Measurements from ENCODE around the gene PIGU. TPM values are rescaled to one million over a fixed set of nuclear protein-coding genes. Genes with fewer than 3 reads are reported as not detected.

Gene PIGU
- total and polyA plus RNA-seq, 9 of the 15 experiments (the other 6 are each of a cell fraction or from before 2014, with no cell fraction given), result 6.5 to 100 (median 28.1) TPM

GRCh38 chr20:34570859-34571306 lies 106.0 kb downstream of the PIGU start:
- intact Hi-C loops (cut with micrococcal nuclease) (no loop called here), in situ Hi-C loops (cut with MboI) (no loop called here)
- 10% methylated on average over 3 of the region's 3 CpGs for WGBS (ENCODE audit: insufficient coverage, low coverage, missing lambda C conversion rate)
- POLR2A ChIA-PET, result interaction anchor here (0.5 to 1.0 kb wide), 5 partner anchors 8 to 111 kb away, joined by 3 to 4 read pairs (median 3); no protein-coding TSS in a partner anchor
- ATAC-seq (peak; percentile 80), FAIRE-seq (peak; percentile 90), DNase-seq (ENCODE audit: extremely low read depth in 1 of 4, low spot score in 3 of 4) (peak in 2 of 4 experiments; percentile 51 to 73)
- H4K20me1 ChIP-seq (replicated peaks; ENCODE audit: control insufficient read depth, insufficient read depth, low read length), result peaks cover 3% of the 10 kb centered on the region; the same call in 1 of the 2 replicates
- no peak overlapping the region for H3K4me2 ChIP-seq (ENCODE audit: insufficient read depth, low read length)
- peaks cover 0 to 15% of the 10 kb centered on the region in 2 experiments; a peak in 4 of 5 replicates for H3K4me1 ChIP-seq (replicated peaks in 1 of 2; ENCODE audit: control insufficient read depth in 2 of 2, insufficient read depth in 2 of 2, low read length in 2 of 2)
- CTCF ChIA-PET (ENCODE audit: low intra/inter-chr PET ratio), result no interaction called here
- H3K36me3 ChIP-seq (ENCODE audit: control insufficient read depth, insufficient read depth, low read length), result peaks cover 17% of the 10 kb centered on the region; the same call in 2 of the 3 replicates
- no peaks in the 10 kb centered on the region for H3K27me3 ChIP-seq (ENCODE audit: control insufficient read depth in 2 of 2, insufficient read depth in 2 of 2, low read length in 2 of 2)
- no peak overlapping the region for H2AFZ ChIP-seq (ENCODE audit: low read depth, low read length)
- no peaks in the 10 kb centered on the region for H3K9me3 ChIP-seq (replicated peaks; ENCODE audit: control insufficient read depth, insufficient read depth, low read depth, low read length)
- H3K9ac ChIP-seq (ENCODE audit: insufficient read depth in 1 of 2, low read depth in 2 of 2, low read length in 2 of 2), result no peak overlapping the region
- no peaks in the 10 kb centered on the region for H3K9me1 ChIP-seq (ENCODE audit: control insufficient read depth, insufficient read depth, low read length)
- no peaks in the 10 kb centered on the region for H3K79me2 ChIP-seq (ENCODE audit: control insufficient read depth, insufficient read depth, low read length)
- H3K27ac ChIP-seq (ENCODE audit: extremely low read depth, low read depth, low read length), result peak overlapping the region; percentile 50; the same call in 1 of the 3 replicates
- no TSS peak for BruUV-seq (replicated peaks)
- H3K4me3 ChIP-seq, result no peak overlapping the region
- no peak for TF ChIP-seq ZFP91 (CRISPR knock-in tag; IDR thresholded peaks at IDR 0.05)
- TF ChIP-seq MCM5 (IDR thresholded peaks at IDR 0.05; ENCODE audit: low read depth), result no peak
- TF ChIP-seq TBP (optimal IDR thresholded peaks at IDR 0.05; ENCODE audit: low read depth, low read length), result no peak
- peak; percentile 16 to 54; a peak in 2 of 4 replicates for TF ChIP-seq MNT (conservative IDR thresholded peaks at IDR 0.05)
- peak; percentile 58; the same call in 1 of the 2 replicates for TF ChIP-seq HES1 (IDR thresholded peaks at IDR 0.05; ENCODE audit: low read depth)
- no peak for TF ChIP-seq HOXB6 (CRISPR knock-in tag; IDR thresholded peaks at IDR 0.05; ENCODE audit: borderline replicate concordance)
- TF ChIP-seq ZNF318 (IDR thresholded peaks at IDR 0.05; ENCODE audit: borderline replicate concordance in 1 of 2, low read depth in 1 of 2), result no peak

Data from K562 (cell line).